ENCODE measurements around the gene SDK2. TPM values are rescaled to one million over a fixed set of nuclear protein-coding genes. Genes with fewer than 3 reads are reported as not detected.

The SDK2 gene
- total RNA-seq, 1 donor from 2014 or later: 11.2 TPM

GRCh38 chr17:73611630-73612029 is 32.6 kb downstream of the SDK2 start:
- peaks cover 12% of the 10 kb centered on the region for H3K36me3 Mint-ChIP-seq (ENCODE audit: low read depth, unreplicated experiment)
- FAIRE-seq (no peak), DNase-seq (ENCODE audit: low read depth) (no peak)
- H3K4me3 Mint-ChIP-seq (ENCODE audit: unreplicated experiment): no peak overlapping the region
- Histone ChIP-seq H3K4me3 (ENCODE audit: insufficient read depth, low read depth, low read length) (no peak overlapping the region), H3K27me3 (ENCODE audit: insufficient read depth, low read length) (peaks cover 2% of the 10 kb centered on the region), H4K20me1 (ENCODE audit: insufficient read depth, low read length) (no peaks in the 10 kb centered on the region), H3K27ac (ENCODE audit: low read depth, low read length) (no peak overlapping the region), H3K9me3 (ENCODE audit: insufficient read depth, low read depth, low read length) (no peaks in the 10 kb centered on the region), H2AFZ (ENCODE audit: low read depth, low read length) (no peak overlapping the region), H3K4me1 (ENCODE audit: insufficient read depth, low read length) (no peaks in the 10 kb centered on the region), H3K4me2 (ENCODE audit: low read length) (no peak overlapping the region), H3K79me2 (ENCODE audit: insufficient read depth, low read length) (no peaks in the 10 kb centered on the region), H3K36me3 (ENCODE audit: insufficient read depth, low read length) (no peaks in the 10 kb centered on the region), H3K9ac (ENCODE audit: low read length) (no peak overlapping the region)
- TF ChIP-seq EZH2 (IDR thresholded peaks at IDR 0.05; ENCODE audit: insufficient read depth, low read length): no peak
- no peak for TF ChIP-seq CTCF (IDR thresholded peaks at IDR 0.05; ENCODE audit: insufficient read depth, low read depth, low read length)
- peak overlapping the region; percentile 44 for H3K27ac Mint-ChIP-seq (ENCODE audit: unreplicated experiment)
- H3K4me1 Mint-ChIP-seq (ENCODE audit: low read depth, unreplicated experiment): peaks cover 36% of the 10 kb centered on the region
- peaks cover 15% of the 10 kb centered on the region for H3K27me3 Mint-ChIP-seq (ENCODE audit: low read depth, unreplicated experiment)
- peaks cover 3% of the 10 kb centered on the region for H3K9me3 Mint-ChIP-seq (ENCODE audit: unreplicated experiment)

GRCh38 chr17:73610331-73610911 is 33.8 kb downstream of the SDK2 start:
- Mint-ChIP-seq H3K9me3 (ENCODE audit: unreplicated experiment) (peaks cover 3% of the 10 kb centered on the region), H3K27ac (ENCODE audit: unreplicated experiment) (no peak overlapping the region)
- no peak for DNase-seq (ENCODE audit: low read depth)

More at GRCh38 chr17:73610331-73610911, 33.8 kb downstream of the SDK2 start:
- Histone ChIP-seq H3K4me2 (ENCODE audit: low read length) (no peak overlapping the region), H2AFZ (ENCODE audit: low read depth, low read length) (no peak overlapping the region), H3K79me2 (ENCODE audit: insufficient read depth, low read length) (no peaks in the 10 kb centered on the region), H3K36me3 (ENCODE audit: insufficient read depth, low read length) (no peaks in the 10 kb centered on the region), H3K4me3 (ENCODE audit: insufficient read depth, low read depth, low read length) (no peak overlapping the region), H3K4me1 (ENCODE audit: insufficient read depth, low read length) (no peaks in the 10 kb centered on the region), H3K27ac (ENCODE audit: low read depth, low read length) (no peak overlapping the region), H3K9me3 (ENCODE audit: insufficient read depth, low read depth, low read length) (no peaks in the 10 kb centered on the region), H4K20me1 (ENCODE audit: insufficient read depth, low read length) (no peaks in the 10 kb centered on the region), H3K9ac (ENCODE audit: low read length) (no peak overlapping the region), H3K27me3 (ENCODE audit: insufficient read depth, low read length) (peaks cover 2% of the 10 kb centered on the region)
- TF ChIP-seq EZH2 (IDR thresholded peaks at IDR 0.05; ENCODE audit: insufficient read depth, low read length) (no peak), CTCF (IDR thresholded peaks at IDR 0.05; ENCODE audit: insufficient read depth, low read depth, low read length) (no peak)
- no peak for FAIRE-seq
- peak overlapping the region; percentile 2 for H3K4me3 Mint-ChIP-seq (ENCODE audit: unreplicated experiment)
- peaks cover 27% of the 10 kb centered on the region for H3K4me1 Mint-ChIP-seq (ENCODE audit: low read depth, unreplicated experiment)
- H3K27me3 Mint-ChIP-seq (ENCODE audit: low read depth, unreplicated experiment): peaks cover 17% of the 10 kb centered on the region
- H3K36me3 Mint-ChIP-seq (ENCODE audit: low read depth, unreplicated experiment): peaks cover 12% of the 10 kb centered on the region
